IMR-90 (cell line): ENCODE data around the gene FHAD1. TPM values are rescaled to one million over a fixed set of nuclear protein-coding genes. Genes with fewer than 3 reads are reported as not detected.

Experiments used
- ATAC-seq: fragments of 200-7000 bp; cut with Tn5 transposase; 2 replicates; pipeline ENCODE4 v1.9.1; 2020; ENCODE audit warnings: low read depth, mild to moderate bottlenecking, moderate library complexity
- BruUV-seq: library from RNA; stranded (reverse); fragments of 400-500 nt; replicated peaks from 2 replicates; lab custom pipeline; 2021; lab: Mats Ljungman, UMichigan
- CTCF ChIA-PET: fragments of 300-600 bp; formaldehyde crosslinking; extraction: SDS; loops from one replicate; lab custom pipeline; 2021; ENCODE audit warnings: antibody characterized with exemption; lab: Yijun Ruan, JAX
- POLR2A ChIA-PET: fragments of 300-600 bp; sonication (Branson Sonifier 250); formaldehyde crosslinking; loops from one replicate; lab custom pipeline; 2022; ENCODE audit warnings: antibody characterized with exemption; ENCODE audit not compliant: unreplicated experiment; lab: Charles Lee
- DNase-seq: peaks from one replicate; pipeline ENCODE4 v3.0.0; 2013
- H2AFZ ChIP-seq: replicated peaks from 2 replicates; pipeline ENCODE3; 2013; ENCODE audit warnings: low read length, mild to moderate bottlenecking; ENCODE audit not compliant: poor library complexity
- H2AK5ac ChIP-seq: 2 replicates; pipeline ENCODE4 v1.6.1; 2013; ENCODE audit warnings: low read depth, low read length, inconsistent platforms
- H2AK9ac ChIP-seq: replicated peaks from 2 replicates; pipeline ENCODE3; 2013; ENCODE audit warnings: mild to moderate bottlenecking, low read depth, low read length, moderate library complexity; ENCODE audit not compliant: poor library complexity
- H2BK120ac ChIP-seq: 2 replicates; pipeline ENCODE4 v1.6.1; 2013; ENCODE audit warnings: low read depth, low read length, inconsistent platforms
- H2BK15ac ChIP-seq: 3 replicates; pipeline ENCODE4 v1.6.1; 2013; ENCODE audit warnings: low read depth, low read length, inconsistent platforms
- H2BK20ac ChIP-seq: 2 replicates; pipeline ENCODE4 v1.6.1; 2013; ENCODE audit warnings: low read depth, mild to moderate bottlenecking, inconsistent platforms, low read length, moderate library complexity
- H2BK5ac ChIP-seq: 2 replicates; pipeline ENCODE4 v1.6.1; 2013; ENCODE audit warnings: mild to moderate bottlenecking, low read depth, low read length, inconsistent platforms; ENCODE audit not compliant: poor library complexity, severe bottlenecking
- H3K14ac ChIP-seq: replicated peaks from 2 replicates; pipeline ENCODE4 v1.6.1; 2013; ENCODE audit warnings: low read depth, low read length, inconsistent platforms
- H3K18ac ChIP-seq: 2 replicates; pipeline ENCODE4 v1.6.1; 2013; ENCODE audit warnings: low read depth, low read length, control low read depth
- H3K23ac ChIP-seq: 2 replicates; pipeline ENCODE4 v1.6.1; 2013; ENCODE audit warnings: low read depth, low read length, inconsistent platforms
- H3K27ac ChIP-seq: 2 replicates; pipeline ENCODE4 v1.5.1; 2013; ENCODE audit warnings: mild to moderate bottlenecking, control low read depth, low read length; ENCODE audit not compliant: insufficient read depth
- H3K27me3 ChIP-seq: 2 replicates; pipeline ENCODE4 v1.6.1; 2013; ENCODE audit warnings: low read length; ENCODE audit not compliant: control insufficient read depth, insufficient read depth
- H3K36me3 ChIP-seq: 2 replicates; pipeline ENCODE4 v1.6.1; 2013; ENCODE audit warnings: low read length, mixed read lengths; ENCODE audit not compliant: control insufficient read depth, insufficient read depth
- H3K4ac ChIP-seq: 2 replicates; pipeline ENCODE4 v1.6.1; 2013; ENCODE audit warnings: low read depth, low read length, inconsistent platforms
- H3K4me1 ChIP-seq: 2 replicates; pipeline ENCODE4 v1.6.1; 2013; ENCODE audit warnings: low read length, mixed read lengths; ENCODE audit not compliant: control insufficient read depth, insufficient read depth
- H3K4me2 ChIP-seq: 2 replicates; pipeline ENCODE4 v1.6.1; 2013; ENCODE audit warnings: low read depth, mild to moderate bottlenecking, control low read depth, low read length, moderate library complexity
- H3K4me3 ChIP-seq: 2 replicates; pipeline ENCODE4 v1.5.1; 2013; ENCODE audit warnings: low read depth, mild to moderate bottlenecking, control low read depth, low read length, moderate library complexity; ENCODE audit not compliant: insufficient read depth
- H3K56ac ChIP-seq: 2 replicates; pipeline ENCODE4 v1.6.1; 2013; ENCODE audit warnings: low read length, inconsistent platforms; ENCODE audit not compliant: insufficient read depth; ENCODE audit errors: extremely low read depth
- H3K79me1 ChIP-seq, 2 experiments: 2 replicates each; pipeline ENCODE4 v1.6.1; 2013; ENCODE audit warnings: low read length in 2 of 2, inconsistent platforms in 1 of 2, low read depth in 1 of 2
- H3K9ac ChIP-seq: 2 replicates; pipeline ENCODE4 v1.6.1; 2013; ENCODE audit warnings: low read depth, low read length, control low read depth
- H3K9me1 ChIP-seq: 2 replicates; pipeline ENCODE4 v1.6.1; 2013; ENCODE audit warnings: low read length, inconsistent platforms; ENCODE audit not compliant: insufficient read depth
- H3K9me3 ChIP-seq: 2 replicates; pipeline ENCODE4 v1.6.1; 2013; ENCODE audit warnings: low read length; ENCODE audit not compliant: control insufficient read depth, insufficient read depth
- H4K20me1 ChIP-seq: 2 replicates; pipeline ENCODE4 v1.6.1; 2013; ENCODE audit warnings: low read length, inconsistent platforms; ENCODE audit not compliant: insufficient read depth
- H4K5ac ChIP-seq: 2 replicates; pipeline ENCODE4 v1.6.1; 2013; ENCODE audit warnings: mild to moderate bottlenecking, low read depth, low read length, control low read depth
- H4K8ac ChIP-seq, 2 experiments: 2 replicates each; pipeline ENCODE4 v1.6.1; 2013; ENCODE audit warnings: low read depth in 2 of 2, low read length in 2 of 2, control low read depth in 1 of 2, inconsistent platforms in 1 of 2
- H4K91ac ChIP-seq: 2 replicates; pipeline ENCODE4 v1.6.1; 2013; ENCODE audit warnings: low read depth, low read length, inconsistent platforms; ENCODE audit not compliant: insufficient read depth
- BHLHE40 ChIP-seq: fragments of 150-350 bp; IDR thresholded peaks from 2 replicates; pipeline ENCODE4 v1.6.1; 2016; ENCODE audit warnings: mild to moderate bottlenecking, low read depth, low read length
- CEBPB ChIP-seq: IDR thresholded peaks from 2 replicates; pipeline ENCODE4 v1.6.1; 2012; ENCODE audit warnings: low read depth, low read length, improper control_type of control experiment
- USF2 ChIP-seq: fragments of 150-350 bp; IDR thresholded peaks from 2 replicates; pipeline ENCODE4 v1.6.1; 2017; ENCODE audit warnings: mild to moderate bottlenecking, antibody characterized with exemption, low read length, low read depth
- WGBS, 2 experiments: methylation state at CpG; one replicate each; pipeline versions ENCODE4 v1.1.5 to v1.1.7; 2013; ENCODE audit warnings: missing lambda C conversion rate in 2 of 2; ENCODE audit not compliant: insufficient read length in 1 of 2; ENCODE audit errors: extremely low coverage in 2 of 2; 5-methylcytosine and 5-hydroxymethylcytosine counted together
- dilution Hi-C: fragments of 300-500 bp; cut with HindIII; formaldehyde crosslinking; loops from one replicate; pipeline ENCODE4 v1.14.3; 2018; ENCODE audit warnings: low sequenced_read_pairs; ENCODE audit not compliant: unreplicated experiment
- in situ Hi-C: fragments of 300-500 bp; cut with MboI; formaldehyde crosslinking; loops from 3 replicates; pipeline ENCODE4 v1.14.3; 2019; ENCODE audit warnings: low sequenced_read_pairs, inconsistent platforms, mixed read lengths
- intact Hi-C: fragments of 100-400 bp; cut with micrococcal nuclease; formaldehyde crosslinking; loops from 2 replicates; pipeline ENCODE4 v1.10.0; 2022
- polyA plus RNA-seq, 3 experiments: library from polyadenylated mRNA; depleted of rRNA; stranded (reverse); fragments of >200 nt; gene quantifications; 2 replicates each; pipeline ENCODE4 v1.2.3, GENCODE V29; 2012; ENCODE audit warnings: low replicate concordance in 1 of 3
- total RNA-seq: library from RNA; depleted of rRNA; stranded (reverse); fragments of >200 nt; gene quantifications from 2 replicates; pipeline ENCODE4 v1.2.3, GENCODE V29; 2012

FHAD1 gene
- total and polyA plus RNA-seq, 2 of the 4 experiments (the other 2 are of a cell fraction): not detected

- Histone ChIP-seq H4K5ac (no peak overlapping the region), H3K4me2 (peak overlapping the region; percentile 81), H3K18ac (no peak overlapping the region), H2BK5ac (no peak overlapping the region), H2AK9ac (peak overlapping the region; percentile 59), H3K9me1 (peaks cover 15% of the 10 kb centered on the region; the same call in 1 of the 2 replicates), H3K4me3 (peak overlapping the region; percentile 99), H3K36me3 (peaks cover under 1% of the 10 kb centered on the region; the same call in 1 of the 2 replicates), H3K27ac (no peak overlapping the region), H3K9ac (peak overlapping the region; percentile 58; the same call in 1 of the 2 replicates), H3K79me1 (peaks cover 9 to 37% of the 10 kb centered on the region in 2 experiments; a peak in 3 of 4 replicates), H3K56ac (no peak overlapping the region), H3K4ac (peak overlapping the region; percentile 25; the same call in 1 of the 2 replicates), H2BK20ac (no peak overlapping the region), H3K27me3 (no peaks in the 10 kb centered on the region), H2AK5ac (no peak overlapping the region), H3K9me3 (no peaks in the 10 kb centered on the region), H3K23ac (no peak overlapping the region), H2AFZ (peak overlapping the region; percentile 97), H4K91ac (no peak overlapping the region), H2BK15ac (no peak overlapping the region), H3K4me1 (peaks cover 25% of the 10 kb centered on the region), H3K14ac (no peak overlapping the region), H4K8ac (peak overlapping the region in 1 of 2 experiments; percentile 26; a peak in 1 of 4 replicates), H2BK120ac (no peak overlapping the region), H4K20me1 (peaks cover 25% of the 10 kb centered on the region)
- ATAC-seq: no peak
- 11% methylated on average over 7 of the region's 14 CpGs; no CpG with 5 or more reads in 1 of the 2 experiments for WGBS, 2 experiments
- intact Hi-C loops: loop anchor here (2.0 kb wide), 1 partner anchor 76 kb away; no protein-coding TSS in a partner anchor
- ChIA-PET CTCF (no interaction called here), POLR2A (no interaction called here)
- in situ Hi-C loops: no loop called here
- BruUV-seq: no TSS peak
- no peak for DNase-seq
- dilution Hi-C loops: no loop called here
- TF ChIP-seq BHLHE40 (no peak), USF2 (no peak), CEBPB (no peak)
These were observed 161.9 kb downstream of the FHAD1 start for GRCh38 chr1:15408890-15409387.
